GM11168 (cell line): ENCODE results near the gene MDM2.
"Not testable (repeated sequence)": the region's sequence is repeated elsewhere in the genome, so short reads cannot be mapped to it uniquely, and the experiment has no call there.

Experiments
- in situ Hi-C: fragments of 300-500 bp; cut with MboI; formaldehyde crosslinking; loops from one replicate; pipeline ENCODE4 v1.12.0; 2022; ENCODE audit warnings: low sequenced_read_pairs; ENCODE audit not compliant: unreplicated experiment

MDM2 gene

DNA sequence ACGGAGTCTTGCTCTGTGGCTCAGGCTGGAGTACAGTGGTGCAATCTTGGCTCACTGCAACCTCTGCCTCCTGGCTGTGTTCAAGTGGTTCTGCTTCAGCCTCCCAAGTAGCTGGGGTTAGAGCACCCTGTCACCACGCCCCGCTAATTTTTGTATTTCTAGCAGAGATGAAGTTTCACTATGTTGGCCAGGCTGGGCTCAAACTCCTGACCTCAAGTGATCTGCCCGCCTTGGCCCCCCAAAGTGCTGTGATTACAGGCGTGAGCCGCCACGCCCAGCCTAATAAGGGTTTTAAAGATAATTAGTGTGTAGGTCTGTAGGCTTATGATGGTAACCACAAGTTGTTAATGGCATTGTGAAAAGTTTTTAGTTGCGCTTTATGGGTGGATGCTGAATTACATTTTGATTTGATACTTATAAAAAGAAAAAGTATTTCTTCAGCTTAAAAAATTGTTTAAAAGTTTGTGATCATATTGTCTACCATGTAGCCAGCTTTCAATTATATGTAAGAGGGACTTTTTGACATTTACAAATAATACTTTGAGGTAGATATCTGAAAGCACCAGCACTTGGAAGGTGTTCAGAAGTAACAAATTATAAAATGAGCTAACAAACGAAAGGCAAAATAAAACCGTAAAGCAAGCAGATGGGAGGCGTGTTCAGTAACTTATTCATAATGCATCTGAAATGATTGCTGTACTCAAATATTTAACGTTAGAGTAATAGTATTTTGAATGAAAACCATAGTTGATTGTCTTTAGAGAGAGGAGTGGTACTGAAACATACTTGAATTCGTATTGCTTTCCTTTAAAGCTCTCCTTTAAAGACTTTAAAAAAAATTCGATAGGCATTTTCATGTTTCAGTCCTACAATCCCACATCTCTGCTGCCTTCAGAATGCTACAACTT, 37.1 kb downstream of the MDM2 start:
- in situ Hi-C loops: no loop called here

DNA sequence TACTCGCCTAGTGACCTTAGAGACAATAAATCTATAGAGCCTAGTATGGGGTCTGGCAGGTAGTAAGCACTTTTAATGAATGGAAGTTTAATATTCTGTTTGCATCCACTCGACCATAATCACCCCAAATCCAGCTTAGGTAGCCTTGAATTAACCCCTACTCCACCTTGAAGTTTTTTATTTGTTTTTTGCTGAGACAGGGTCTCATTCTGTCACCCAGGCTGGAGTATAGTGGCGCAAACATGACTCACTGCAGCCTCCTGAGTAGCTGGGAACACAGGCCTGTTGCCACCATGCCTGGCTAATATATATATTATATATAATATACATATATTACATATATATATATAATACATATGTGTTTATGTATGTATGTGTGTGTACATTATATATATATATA, 38.8 kb downstream of the MDM2 start:
- in situ Hi-C loops: no loop called here

DNA sequence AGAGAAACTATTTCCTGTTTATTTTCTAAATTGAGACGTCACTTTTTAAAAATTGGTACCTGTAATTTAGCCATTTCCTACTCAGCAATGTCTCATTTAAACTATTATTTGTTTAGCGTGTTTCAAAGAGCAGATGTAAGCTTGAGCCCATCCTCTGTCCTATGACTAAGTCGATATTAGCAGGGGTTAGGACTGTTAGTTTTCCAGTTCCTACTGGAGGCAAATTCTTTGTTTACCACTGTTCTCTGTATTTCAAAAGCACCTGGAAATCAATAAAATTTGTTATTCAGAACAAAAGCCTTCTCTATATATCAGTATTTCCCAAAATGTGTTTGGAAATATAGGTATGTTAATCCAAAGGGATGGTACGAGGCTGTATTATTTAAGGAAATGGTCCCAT, 42.4 kb downstream of the MDM2 start:
- in situ Hi-C loops: no loop called here

- in situ Hi-C loops: no loop called here
These were observed 43.8 kb downstream of the MDM2 start for GRCh38 chr12:68851592-68852306.

GRCh38 chr12:68853396-68854077, 45.6 kb downstream of the MDM2 start:
- in situ Hi-C loops: no loop called here

DNA sequence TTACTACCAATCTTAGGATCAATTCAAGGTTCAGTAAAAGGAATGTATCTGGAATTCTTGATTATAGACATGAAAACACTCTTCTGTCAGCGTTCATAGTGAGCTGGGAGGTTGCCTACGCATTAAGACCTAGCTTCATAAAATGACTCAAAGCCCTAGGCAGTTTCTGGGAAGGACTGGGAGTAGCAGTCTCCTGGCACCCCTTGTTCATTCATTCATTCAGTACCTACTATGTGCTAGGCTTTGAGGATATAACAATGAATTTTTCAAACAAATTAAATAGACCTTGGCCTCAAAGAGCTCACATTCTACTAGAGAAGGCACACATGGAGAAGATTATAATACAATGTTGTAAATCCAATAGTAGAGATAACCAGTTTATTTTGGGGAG, 46.1 kb downstream of the MDM2 start:
- in situ Hi-C loops: no loop called here

- in situ Hi-C loops: no loop called here
These were observed 46.6 kb downstream of the MDM2 start for GRCh38 chr12:68854554-68854953.

- in situ Hi-C loops: loop anchor here (5.0 kb wide), 1 partner anchor 217 kb away; no protein-coding TSS in a partner anchor
These were observed 47.1 kb downstream of the MDM2 start for GRCh38 chr12:68855111-68855510.

GRCh38 chr12:68855771-68856170, 47.8 kb downstream of the MDM2 start:
- in situ Hi-C loops: loop anchor here (5.0 kb wide), 1 partner anchor 217 kb away; no protein-coding TSS in a partner anchor

DNA sequence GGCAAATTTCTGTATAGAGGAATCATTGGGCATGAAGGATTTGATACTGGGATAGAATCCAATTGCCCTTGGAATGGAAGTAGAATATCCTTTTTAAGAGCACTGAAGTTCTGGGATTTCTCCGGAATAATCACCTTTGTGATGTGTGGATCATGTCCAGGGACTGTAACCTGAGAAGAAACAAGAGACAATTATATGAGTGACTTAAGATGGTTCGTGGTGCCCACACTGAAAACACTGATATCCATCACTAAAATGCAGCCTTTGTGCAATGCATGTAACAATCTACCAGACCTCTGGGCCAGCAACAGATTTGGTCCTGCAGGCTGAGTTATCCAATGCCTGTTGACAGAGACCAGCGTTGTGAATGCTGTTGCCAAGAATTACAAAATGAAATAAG, 48.5 kb downstream of the MDM2 start:
- in situ Hi-C loops: loop anchor here (5.0 kb wide), 1 partner anchor 216 kb away; no protein-coding TSS in a partner anchor

DNA sequence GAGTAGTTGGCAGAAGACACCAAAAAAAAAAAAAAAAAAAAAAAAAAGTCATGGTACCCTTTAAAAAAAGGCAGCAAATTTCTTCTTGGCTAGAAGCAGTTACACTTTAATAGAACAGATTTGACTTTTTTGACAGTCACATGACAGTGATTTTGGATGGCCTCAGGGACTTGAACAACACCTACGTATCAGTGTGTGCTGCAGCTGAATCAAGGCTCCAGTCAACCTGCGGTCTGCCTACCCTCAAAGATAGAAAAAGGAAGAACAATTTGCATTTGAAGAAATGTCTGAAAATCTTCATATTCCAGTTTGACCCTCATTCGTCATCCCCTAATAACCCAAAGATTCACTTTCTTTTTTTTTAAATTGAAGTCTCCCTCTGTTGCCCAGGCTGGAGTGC, 53.9 kb downstream of the MDM2 start:
- in situ Hi-C loops: no loop called here

GRCh38 chr12:68863109-68863770, 55.3 kb downstream of the MDM2 start:
- in situ Hi-C loops: no loop called here

DNA sequence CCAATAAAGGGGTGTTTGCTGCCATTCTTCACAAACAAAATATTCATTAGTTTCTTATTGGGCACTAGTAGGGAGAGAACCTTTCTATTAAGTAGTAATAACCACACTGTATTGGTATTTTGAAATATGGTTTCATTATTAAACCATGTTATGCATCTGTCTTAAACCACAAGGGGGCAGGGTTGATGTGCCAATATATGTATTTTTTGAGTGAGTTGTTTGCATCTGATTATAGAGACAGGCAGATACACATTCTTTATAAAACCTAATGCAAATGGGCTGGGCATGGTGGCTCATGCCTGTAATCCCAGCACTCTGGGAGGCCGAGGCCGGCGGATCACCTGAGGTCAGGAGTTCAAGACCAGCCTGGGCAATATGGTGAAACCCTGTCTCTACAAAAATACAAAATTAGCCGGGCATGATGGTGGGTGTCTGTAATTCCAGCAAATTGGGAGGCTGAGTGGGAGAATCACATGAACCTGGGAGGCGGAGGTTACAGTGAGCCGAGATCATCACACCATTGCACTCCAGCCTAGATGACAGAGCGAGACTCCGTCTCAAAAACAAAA, 56.0 kb downstream of the MDM2 start:
- in situ Hi-C loops: not testable (repeated sequence)

DNA sequence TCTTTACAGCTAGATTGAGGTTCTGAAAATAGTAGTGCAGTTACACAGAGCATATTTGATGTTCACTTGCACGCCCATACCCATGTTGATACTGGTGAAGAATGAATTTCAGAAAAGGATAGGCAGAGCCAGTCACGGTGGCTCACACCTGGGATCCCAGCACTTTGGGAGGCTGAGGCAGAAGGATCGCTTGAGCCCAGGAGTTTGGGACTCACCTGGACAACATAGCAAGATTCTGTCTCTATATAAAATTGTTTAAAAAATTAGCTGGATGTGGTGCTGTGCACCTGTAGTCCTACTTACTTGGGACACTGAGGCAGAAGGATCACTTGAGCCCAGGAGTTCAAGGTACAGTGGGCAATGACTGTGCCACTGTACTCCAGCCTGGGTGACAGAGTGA, 56.6 kb downstream of the MDM2 start:
- in situ Hi-C loops: no loop called here

DNA sequence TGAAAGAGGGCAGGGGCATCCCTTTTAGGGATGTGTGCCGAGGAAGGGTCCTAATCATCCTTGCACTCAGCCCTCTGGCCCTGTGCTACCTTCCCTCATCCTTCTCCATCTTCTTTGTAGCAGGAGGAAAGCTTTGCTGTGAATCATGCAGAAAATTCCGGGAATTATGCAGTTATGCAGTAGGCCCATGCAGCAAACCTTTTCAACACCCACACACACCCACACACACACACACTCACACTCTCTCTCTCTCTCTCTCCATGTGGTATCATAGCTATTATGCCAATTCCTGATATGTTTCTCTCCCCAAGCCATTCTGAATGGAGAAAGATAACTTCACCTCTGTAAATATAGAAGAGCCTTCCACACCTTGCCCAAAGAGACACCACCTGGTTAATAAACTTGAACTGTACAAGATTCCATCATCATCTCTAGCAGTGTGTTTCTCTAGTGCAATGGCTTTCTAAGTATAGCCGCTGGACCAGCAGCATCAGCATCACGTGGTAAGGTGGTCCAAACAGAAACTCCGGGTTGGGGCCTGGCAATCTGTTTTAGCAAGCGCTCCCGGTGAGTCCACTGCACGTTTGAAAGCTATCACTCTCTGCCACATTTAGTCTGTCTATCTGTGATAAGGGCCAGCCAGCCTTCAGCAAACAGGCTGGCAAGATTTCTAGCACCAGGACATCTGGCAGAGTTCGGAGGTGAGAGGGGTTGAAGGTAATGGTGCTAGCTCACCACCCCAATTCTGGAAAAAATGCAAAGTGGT, 57.6 kb downstream of the MDM2 start:
- in situ Hi-C loops: no loop called here

DNA sequence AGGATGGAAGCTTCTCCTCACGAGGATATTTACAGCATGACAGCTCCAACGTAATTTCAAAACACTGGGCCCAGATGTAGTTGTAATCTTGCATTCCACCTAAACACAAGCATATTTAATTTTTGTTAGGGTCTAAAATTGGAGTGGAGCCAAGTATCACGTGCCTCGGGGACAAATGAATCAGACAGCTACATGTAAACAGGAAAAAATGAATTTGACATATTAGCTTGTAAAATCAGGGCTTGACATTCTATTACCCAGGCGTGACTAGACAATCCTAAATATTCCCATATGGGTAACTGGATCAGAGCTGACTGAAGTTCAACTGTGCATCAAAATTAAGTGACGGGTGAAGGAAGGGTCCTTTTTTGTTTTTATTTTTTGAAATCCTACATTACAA, 59.0 kb downstream of the MDM2 start:
- in situ Hi-C loops: no loop called here

DNA sequence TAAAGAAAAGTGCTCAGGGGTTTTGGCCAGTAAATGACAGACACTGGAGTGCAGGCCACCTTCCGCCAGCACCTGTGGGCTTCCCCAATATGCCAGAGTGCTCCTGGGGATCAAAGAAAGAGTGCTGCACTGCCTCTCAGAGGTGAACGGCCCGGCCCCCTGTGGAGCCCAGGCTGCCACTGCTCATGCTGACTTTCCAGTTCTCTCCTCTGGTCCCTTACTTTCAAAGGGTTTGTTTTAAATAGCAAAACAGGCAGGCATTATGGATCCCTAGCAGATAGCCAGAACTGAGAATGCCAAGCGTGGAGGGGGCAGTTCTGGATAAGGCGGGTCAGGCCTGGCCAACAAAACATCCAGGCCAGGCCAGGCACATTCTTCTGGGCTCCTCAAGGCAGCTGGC, 59.6 kb downstream of the MDM2 start:
- in situ Hi-C loops: no loop called here

GRCh38 chr12:68868043-68868790, 60.2 kb downstream of the MDM2 start:
- in situ Hi-C loops: no loop called here

DNA sequence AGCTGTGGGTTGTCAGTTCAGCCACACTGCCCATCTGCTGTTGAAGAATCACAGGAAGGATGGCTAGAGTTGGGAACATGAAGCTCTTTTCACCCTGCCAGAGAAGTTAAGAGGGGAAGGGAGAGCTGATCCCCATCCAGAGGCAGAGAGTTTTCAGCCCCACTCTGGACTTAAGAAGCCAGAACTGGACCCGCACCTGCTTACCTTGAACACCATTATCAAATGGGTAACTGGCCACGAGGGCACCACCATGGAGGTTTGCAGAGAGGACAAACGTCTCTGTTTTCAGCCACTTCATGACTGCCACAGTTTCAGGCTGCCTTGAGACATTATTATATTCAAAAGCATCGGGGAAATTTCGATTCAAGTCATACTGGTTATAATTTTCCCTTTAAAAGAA, 62.0 kb downstream of the MDM2 start:
- in situ Hi-C loops: no loop called here
